ENCODE measurements around the gene CTNND2.

The CTNND2 gene

GRCh38 chr5:11164531-11165294 lies 739.5 kb downstream of the CTNND2 start:
- Histone ChIP-seq H3K4me3 (ENCODE audit: low read depth in 1 of 2, low read length in 2 of 2) (no peak overlapping the region), H3K4me2 (ENCODE audit: insufficient read depth, low read length) (no peak overlapping the region), H4K20me1 (ENCODE audit: insufficient read depth, low read length) (no peaks in the 10 kb centered on the region), H3K79me2 (ENCODE audit: insufficient read depth, low read length) (no peaks in the 10 kb centered on the region), H3K4me1 (ENCODE audit: insufficient read depth, low read length) (no peaks in the 10 kb centered on the region), H3K27me3 (ENCODE audit: insufficient read depth, low read length, poor library complexity) (no peaks in the 10 kb centered on the region), H3K27ac (ENCODE audit: low read length) (no peak overlapping the region), H3K9me3 (ENCODE audit: insufficient read depth, low read length, severe bottlenecking) (no peaks in the 10 kb centered on the region), H3K36me3 (ENCODE audit: insufficient read depth, low read length) (no peaks in the 10 kb centered on the region), H2AFZ (ENCODE audit: low read depth, low read length) (no peak overlapping the region), H3K9ac (ENCODE audit: low read depth, low read length) (no peak overlapping the region)
- no peak for DNase-seq
- ATAC-seq (ENCODE audit: insufficient read depth, low read depth) = no peak
- TF ChIP-seq EZH2 (IDR thresholded peaks at IDR 0.05; ENCODE audit: borderline replicate concordance, low read depth, low read length, severe bottlenecking) (no peak), CTCF (IDR thresholded peaks at IDR 0.05; ENCODE audit: borderline replicate concordance, extremely low read depth, low read length, poor library complexity, severe bottlenecking) (no peak)

GRCh38 chr5:11157132-11157531 lies 747.1 kb downstream of the CTNND2 start:
- H3K27me3 ChIP-seq (ENCODE audit: insufficient read depth, low read length, poor library complexity) = peaks cover 15% of the 10 kb centered on the region
- no peaks in the 10 kb centered on the region for H3K4me1 ChIP-seq (ENCODE audit: insufficient read depth, low read length)

GRCh38 chr5:11153670-11154382 lies 750.4 kb downstream of the CTNND2 start:
- H4K20me1 ChIP-seq (ENCODE audit: insufficient read depth, low read length) = no peaks in the 10 kb centered on the region
- no peak overlapping the region for H3K4me2 ChIP-seq (ENCODE audit: insufficient read depth, low read length)
- no peaks in the 10 kb centered on the region for H3K79me2 ChIP-seq (ENCODE audit: insufficient read depth, low read length)
- no peak overlapping the region for H2AFZ ChIP-seq (ENCODE audit: low read depth, low read length)
- peaks cover 15% of the 10 kb centered on the region for H3K27me3 ChIP-seq (ENCODE audit: insufficient read depth, low read length, poor library complexity)
- no peak overlapping the region for H3K9ac ChIP-seq (ENCODE audit: low read depth, low read length)
- DNase-seq (no peak), ATAC-seq (ENCODE audit: insufficient read depth, low read depth) (no peak)
- TF ChIP-seq EZH2 (IDR thresholded peaks at IDR 0.05; ENCODE audit: borderline replicate concordance, low read depth, low read length, severe bottlenecking) (no peak), CTCF (IDR thresholded peaks at IDR 0.05; ENCODE audit: borderline replicate concordance, extremely low read depth, low read length, poor library complexity, severe bottlenecking) (no peak)
- H3K36me3 ChIP-seq (ENCODE audit: insufficient read depth, low read length) = no peaks in the 10 kb centered on the region
- no peaks in the 10 kb centered on the region for H3K4me1 ChIP-seq (ENCODE audit: insufficient read depth, low read length)
- no peaks in the 10 kb centered on the region for H3K9me3 ChIP-seq (ENCODE audit: insufficient read depth, low read length, severe bottlenecking)
- H3K27ac ChIP-seq (ENCODE audit: low read length) = no peak overlapping the region
- H3K4me3 ChIP-seq (ENCODE audit: low read depth in 1 of 2, low read length in 2 of 2) = no peak overlapping the region

More at GRCh38 chr5:11157132-11157531, 747.1 kb downstream of the CTNND2 start:
- no peak for ATAC-seq (ENCODE audit: insufficient read depth, low read depth)
- DNase-seq = no peak
- no peaks in the 10 kb centered on the region for H3K36me3 ChIP-seq (ENCODE audit: insufficient read depth, low read length)
- H3K9me3 ChIP-seq (ENCODE audit: insufficient read depth, low read length, severe bottlenecking) = no peaks in the 10 kb centered on the region
- no peak overlapping the region for H3K4me2 ChIP-seq (ENCODE audit: insufficient read depth, low read length)
- H4K20me1 ChIP-seq (ENCODE audit: insufficient read depth, low read length) = no peaks in the 10 kb centered on the region
- no peaks in the 10 kb centered on the region for H3K79me2 ChIP-seq (ENCODE audit: insufficient read depth, low read length)
- TF ChIP-seq CTCF (IDR thresholded peaks at IDR 0.05; ENCODE audit: borderline replicate concordance, extremely low read depth, low read length, poor library complexity, severe bottlenecking) (no peak), EZH2 (IDR thresholded peaks at IDR 0.05; ENCODE audit: borderline replicate concordance, low read depth, low read length, severe bottlenecking) (no peak)
- H2AFZ ChIP-seq (ENCODE audit: low read depth, low read length) = no peak overlapping the region
- no peak overlapping the region for H3K9ac ChIP-seq (ENCODE audit: low read depth, low read length)
- no peak overlapping the region for H3K27ac ChIP-seq (ENCODE audit: low read length)
- H3K4me3 ChIP-seq (ENCODE audit: low read depth in 1 of 2, low read length in 2 of 2) = no peak overlapping the region

Measured in DND-41 (cell line).